ENCODE data around the gene CLCF1. TPM values are rescaled to one million over a fixed set of nuclear protein-coding genes. Genes with fewer than 3 reads are reported as not detected.

The CLCF1 gene
- total RNA-seq, 1 donor from 2014 or later: 33.1 TPM

- Histone ChIP-seq H3K4me3 (ENCODE audit: low read depth, low read length) (no peak overlapping the region), H3K27me3 (ENCODE audit: control insufficient read depth, insufficient read depth, low read length) (no peaks in the 10 kb centered on the region), H3K36me3 (ENCODE audit: control insufficient read depth, insufficient read depth, low read length) (peaks cover 1% of the 10 kb centered on the region)
- TF ChIP-seq, protein P1, sequence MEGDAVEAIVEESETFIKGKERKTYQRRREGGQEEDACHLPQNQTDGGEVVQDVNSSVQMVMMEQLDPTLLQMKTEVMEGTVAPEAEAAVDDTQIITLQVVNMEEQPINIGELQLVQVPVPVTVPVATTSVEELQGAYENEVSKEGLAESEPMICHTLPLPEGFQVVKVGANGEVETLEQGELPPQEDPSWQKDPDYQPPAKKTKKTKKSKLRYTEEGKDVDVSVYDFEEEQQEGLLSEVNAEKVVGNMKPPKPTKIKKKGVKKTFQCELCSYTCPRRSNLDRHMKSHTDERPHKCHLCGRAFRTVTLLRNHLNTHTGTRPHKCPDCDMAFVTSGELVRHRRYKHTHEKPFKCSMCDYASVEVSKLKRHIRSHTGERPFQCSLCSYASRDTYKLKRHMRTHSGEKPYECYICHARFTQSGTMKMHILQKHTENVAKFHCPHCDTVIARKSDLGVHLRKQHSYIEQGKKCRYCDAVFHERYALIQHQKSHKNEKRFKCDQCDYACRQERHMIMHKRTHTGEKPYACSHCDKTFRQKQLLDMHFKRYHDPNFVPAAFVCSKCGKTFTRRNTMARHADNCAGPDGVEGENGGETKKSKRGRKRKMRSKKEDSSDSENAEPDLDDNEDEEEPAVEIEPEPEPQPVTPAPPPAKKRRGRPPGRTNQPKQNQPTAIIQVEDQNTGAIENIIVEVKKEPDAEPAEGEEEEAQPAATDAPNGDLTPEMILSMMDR (IDR thresholded peaks at IDR 0.05; ENCODE audit: insufficient read depth, low read length, poor library complexity, severe bottlenecking): no peak
- no peak for DNase-seq (ENCODE audit: low read depth)
These were observed 15.3 kb downstream of the CLCF1 start for GRCh38 chr11:67357831-67358670.

- H3K36me3 ChIP-seq (ENCODE audit: control insufficient read depth, insufficient read depth, low read length): no peaks in the 10 kb centered on the region
- no peaks in the 10 kb centered on the region for H3K27me3 ChIP-seq (ENCODE audit: control insufficient read depth, insufficient read depth, low read length)
- no peak for DNase-seq (ENCODE audit: low read depth)
- TF ChIP-seq, protein P1 (IDR thresholded peaks at IDR 0.05; ENCODE audit: insufficient read depth, low read length, poor library complexity, severe bottlenecking): peak; percentile 95
- no peak overlapping the region for H3K4me3 ChIP-seq (ENCODE audit: low read depth, low read length)
These were observed 16.4 kb downstream of the CLCF1 start for GRCh38 chr11:67356864-67357561.

DNA sequence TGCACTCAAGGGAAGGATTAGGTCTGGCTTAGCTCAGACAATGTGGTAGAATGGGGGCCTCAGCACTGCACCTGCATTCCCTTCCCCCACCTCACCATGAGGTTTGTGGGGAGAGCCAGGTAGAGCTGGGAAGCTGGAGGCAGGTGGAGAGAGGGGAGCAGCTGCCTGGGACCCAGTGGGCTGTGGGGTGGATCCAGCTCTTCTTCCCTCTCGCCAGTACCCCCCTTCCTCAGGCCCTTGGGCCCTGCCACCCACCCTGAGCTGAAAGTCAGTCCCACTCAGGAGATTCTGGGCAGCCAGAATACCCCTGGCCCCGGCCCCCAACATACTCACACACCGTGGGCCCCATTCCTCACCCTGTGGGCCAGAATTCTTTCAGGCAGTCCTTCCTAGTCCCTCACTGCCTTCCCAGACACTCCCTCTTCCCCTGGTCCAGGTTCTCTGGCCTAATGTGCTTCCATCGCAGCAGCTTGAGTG, 17.0 kb downstream of the CLCF1 start:
- TF ChIP-seq, protein P1 (IDR thresholded peaks at IDR 0.05; ENCODE audit: insufficient read depth, low read length, poor library complexity, severe bottlenecking): no peak
- Histone ChIP-seq H3K4me3 (ENCODE audit: low read depth, low read length) (no peak overlapping the region), H3K36me3 (ENCODE audit: control insufficient read depth, insufficient read depth, low read length) (no peaks in the 10 kb centered on the region), H3K27me3 (ENCODE audit: control insufficient read depth, insufficient read depth, low read length) (no peaks in the 10 kb centered on the region)
- no peak for DNase-seq (ENCODE audit: low read depth)

GRCh38 chr11:67355794-67356386, 17.5 kb downstream of the CLCF1 start:
- H3K4me3 ChIP-seq (ENCODE audit: low read depth, low read length): no peak overlapping the region

GRCh38 chr11:67355023-67355793, 18.2 kb downstream of the CLCF1 start:
- DNase-seq (ENCODE audit: low read depth): no peak
- Histone ChIP-seq H3K4me3 (ENCODE audit: low read depth, low read length) (no peak overlapping the region), H3K27me3 (ENCODE audit: control insufficient read depth, insufficient read depth, low read length) (no peaks in the 10 kb centered on the region), H3K36me3 (ENCODE audit: control insufficient read depth, insufficient read depth, low read length) (no peaks in the 10 kb centered on the region)
- TF ChIP-seq, protein P1 (IDR thresholded peaks at IDR 0.05; ENCODE audit: insufficient read depth, low read length, poor library complexity, severe bottlenecking): no peak

More at GRCh38 chr11:67355794-67356386, 17.5 kb downstream of the CLCF1 start:
- Histone ChIP-seq H3K27me3 (ENCODE audit: control insufficient read depth, insufficient read depth, low read length) (no peaks in the 10 kb centered on the region), H3K36me3 (ENCODE audit: control insufficient read depth, insufficient read depth, low read length) (no peaks in the 10 kb centered on the region)
- TF ChIP-seq, protein P1 (IDR thresholded peaks at IDR 0.05; ENCODE audit: insufficient read depth, low read length, poor library complexity, severe bottlenecking): no peak
- DNase-seq (ENCODE audit: low read depth): no peak
